PFSK-1 (cell line): ENCODE results near the gene PLOD2.

ENCODE experiments used
- FOXP2 ChIP-seq: optimal IDR thresholded peaks from 2 replicates; pipeline ENCODE3; 2011; ENCODE audit warnings: borderline replicate concordance, control low read depth, inconsistent platforms; ENCODE audit not compliant: insufficient read depth; ENCODE audit errors: extremely low read length, extremely low read depth
- POLR2AphosphoS5 ChIP-seq: IDR thresholded peaks from 2 replicates; pipeline ENCODE4 v1.6.1; 2012; ENCODE audit warnings: low read depth, mild to moderate bottlenecking, control low read depth, low read length, moderate library complexity
- SIN3A ChIP-seq: IDR thresholded peaks from 2 replicates; pipeline ENCODE4 v1.6.1; 2012; ENCODE audit warnings: mild to moderate bottlenecking, low read length, moderate library complexity, borderline replicate concordance; ENCODE audit not compliant: insufficient read depth
- TAF1 ChIP-seq: IDR thresholded peaks from 2 replicates; pipeline ENCODE4 v1.6.1; 2012; ENCODE audit warnings: low read length, control low read depth, borderline replicate concordance; ENCODE audit not compliant: insufficient read depth
- TF ChIP-seq, protein P1 (sequence below), 2 experiments: IDR thresholded peaks; 2 replicates each; pipeline versions ENCODE4 v1.6.1 to v1.8.0; 2011 to 2012; ENCODE audit warnings: low read depth in 2 of 2, low read length in 2 of 2, control low read depth in 1 of 2, inconsistent platforms in 1 of 2, mild to moderate bottlenecking in 1 of 2, moderate library complexity in 1 of 2; ENCODE audit not compliant: insufficient read depth in 1 of 2

Gene PLOD2

DNA sequence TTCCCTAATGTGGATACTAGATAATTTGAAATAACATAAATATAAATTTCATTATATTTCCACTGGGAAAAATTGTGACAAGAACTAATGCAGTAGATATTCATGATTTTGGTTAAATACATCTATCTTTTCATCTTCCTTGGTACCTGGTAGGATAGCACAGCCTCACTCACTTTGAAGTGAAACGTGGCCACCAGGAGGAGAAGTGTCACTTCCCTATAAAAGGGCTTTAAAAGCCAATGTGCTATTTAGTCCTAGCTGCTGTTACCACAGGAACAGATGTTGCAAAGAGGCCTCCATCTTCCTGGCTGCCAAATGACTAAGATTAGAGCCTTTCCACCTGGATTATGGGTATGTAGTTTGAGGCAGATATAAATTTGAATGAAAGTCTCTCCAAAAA is 140.0 kb downstream of the PLOD2 start:
- TF ChIP-seq SIN3A (no peak), TAF1 (no peak), POLR2AphosphoS5 (no peak), FOXP2 (no peak)
- TF ChIP-seq, protein P1, sequence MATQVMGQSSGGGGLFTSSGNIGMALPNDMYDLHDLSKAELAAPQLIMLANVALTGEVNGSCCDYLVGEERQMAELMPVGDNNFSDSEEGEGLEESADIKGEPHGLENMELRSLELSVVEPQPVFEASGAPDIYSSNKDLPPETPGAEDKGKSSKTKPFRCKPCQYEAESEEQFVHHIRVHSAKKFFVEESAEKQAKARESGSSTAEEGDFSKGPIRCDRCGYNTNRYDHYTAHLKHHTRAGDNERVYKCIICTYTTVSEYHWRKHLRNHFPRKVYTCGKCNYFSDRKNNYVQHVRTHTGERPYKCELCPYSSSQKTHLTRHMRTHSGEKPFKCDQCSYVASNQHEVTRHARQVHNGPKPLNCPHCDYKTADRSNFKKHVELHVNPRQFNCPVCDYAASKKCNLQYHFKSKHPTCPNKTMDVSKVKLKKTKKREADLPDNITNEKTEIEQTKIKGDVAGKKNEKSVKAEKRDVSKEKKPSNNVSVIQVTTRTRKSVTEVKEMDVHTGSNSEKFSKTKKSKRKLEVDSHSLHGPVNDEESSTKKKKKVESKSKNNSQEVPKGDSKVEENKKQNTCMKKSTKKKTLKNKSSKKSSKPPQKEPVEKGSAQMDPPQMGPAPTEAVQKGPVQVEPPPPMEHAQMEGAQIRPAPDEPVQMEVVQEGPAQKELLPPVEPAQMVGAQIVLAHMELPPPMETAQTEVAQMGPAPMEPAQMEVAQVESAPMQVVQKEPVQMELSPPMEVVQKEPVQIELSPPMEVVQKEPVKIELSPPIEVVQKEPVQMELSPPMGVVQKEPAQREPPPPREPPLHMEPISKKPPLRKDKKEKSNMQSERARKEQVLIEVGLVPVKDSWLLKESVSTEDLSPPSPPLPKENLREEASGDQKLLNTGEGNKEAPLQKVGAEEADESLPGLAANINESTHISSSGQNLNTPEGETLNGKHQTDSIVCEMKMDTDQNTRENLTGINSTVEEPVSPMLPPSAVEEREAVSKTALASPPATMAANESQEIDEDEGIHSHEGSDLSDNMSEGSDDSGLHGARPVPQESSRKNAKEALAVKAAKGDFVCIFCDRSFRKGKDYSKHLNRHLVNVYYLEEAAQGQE (IDR thresholded peaks at IDR 0.05; ENCODE audit: insufficient read depth in 1 of 2, low read depth in 2 of 2, low read length in 2 of 2): no peak

DNA sequence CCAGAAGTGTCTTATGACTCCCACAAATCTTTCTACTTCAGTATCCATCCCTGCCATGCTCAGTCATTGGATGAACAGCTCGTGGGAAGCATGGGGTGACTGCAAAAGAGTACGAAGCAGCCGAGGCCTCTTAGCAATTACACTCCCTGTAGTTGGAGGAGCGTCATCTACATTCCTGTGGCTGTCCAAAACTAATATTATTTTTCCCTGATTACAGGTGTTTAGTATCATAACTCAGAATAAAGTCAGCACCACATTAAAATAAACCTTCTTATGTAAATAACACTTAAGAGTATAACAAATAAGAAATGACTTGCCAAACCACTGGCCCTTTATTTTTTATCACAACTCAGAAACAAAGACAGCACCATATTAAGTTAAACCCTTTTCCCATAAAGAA is 141.5 kb downstream of the PLOD2 start:
- no peak for TF ChIP-seq TAF1
- no peak for TF ChIP-seq FOXP2
- no peak for TF ChIP-seq POLR2AphosphoS5
- no peak for TF ChIP-seq SIN3A
- TF ChIP-seq, protein P1 (IDR thresholded peaks at IDR 0.05; ENCODE audit: insufficient read depth in 1 of 2, low read depth in 2 of 2, low read length in 2 of 2): no peak
